Subcutaneous adipose tissue (tissue), 4 donors: ENCODE data around the gene CMSS1. TPM values are rescaled to one million over a fixed set of nuclear protein-coding genes. Genes with fewer than 3 reads are reported as not detected.

ENCODE experiments used
- CTCF ChIP-seq: fragments of 450-650 bp; IDR thresholded peaks from one replicate; pipeline ENCODE4 v1.5.1; 2016; ENCODE audit warnings: low read depth, mild to moderate bottlenecking, control low read depth, antibody characterized with exemption, moderate library complexity
- total RNA-seq, 4 donors: library from RNA; depleted of rRNA; stranded (reverse); fragments of >200 nt; gene quantifications; one replicate each; pipeline ENCODE4 v1.1.0, GENCODE V29; 2016

CMSS1 gene
- total RNA-seq, 4 donors from 2014 or later, result 9.9 to 32.1 (median 19.1) TPM

- TF ChIP-seq CTCF, result no peak
Observed at GRCh38 chr3:100032243-100032642, 214.6 kb downstream of the CMSS1 start.

- TF ChIP-seq CTCF, result no peak
Observed at GRCh38 chr3:100033184-100033583, 215.5 kb downstream of the CMSS1 start.

GRCh38 chr3:100033903-100034471, 216.3 kb downstream of the CMSS1 start:
- TF ChIP-seq CTCF, result no peak

- TF ChIP-seq CTCF, result no peak
Observed at GRCh38 chr3:100039075-100039474, 221.4 kb downstream of the CMSS1 start.

- TF ChIP-seq CTCF, result no peak
Observed at GRCh38 chr3:100040451-100041225, 223.0 kb downstream of the CMSS1 start.

- TF ChIP-seq CTCF, result no peak
Observed at GRCh38 chr3:100041328-100041749, 223.7 kb downstream of the CMSS1 start.

- no peak for TF ChIP-seq CTCF
Observed at GRCh38 chr3:100042166-100042981, 224.7 kb downstream of the CMSS1 start.
